ENCODE data around the gene LEF1. TPM values are rescaled to one million over a fixed set of nuclear protein-coding genes. Genes with fewer than 3 reads are reported as not detected.

LEF1 gene
- total and polyA plus RNA-seq, 2 experiments from 2014 or later: 0.50 to 0.73 TPM

DNA sequence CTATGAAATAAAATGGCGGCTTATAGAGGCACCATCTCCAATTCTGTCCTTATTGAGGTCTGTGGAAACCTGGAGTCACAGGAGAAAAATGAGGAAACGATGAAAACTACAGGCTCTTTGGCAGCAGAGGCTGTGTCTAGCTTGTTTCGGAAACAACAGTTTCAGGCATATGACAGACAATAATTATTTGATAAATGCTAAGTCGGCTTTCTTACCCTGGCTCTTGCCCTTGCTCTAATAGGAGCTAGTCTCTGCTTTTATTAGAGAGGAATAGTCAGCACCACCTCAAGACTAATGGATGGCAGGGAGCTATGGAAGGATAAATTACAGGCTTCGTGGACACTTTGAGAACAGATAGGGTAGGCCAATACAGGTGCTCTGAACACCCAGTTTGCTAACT, 154.8 kb downstream of the LEF1 start (continued):
- TF ChIP-seq, protein P1, sequence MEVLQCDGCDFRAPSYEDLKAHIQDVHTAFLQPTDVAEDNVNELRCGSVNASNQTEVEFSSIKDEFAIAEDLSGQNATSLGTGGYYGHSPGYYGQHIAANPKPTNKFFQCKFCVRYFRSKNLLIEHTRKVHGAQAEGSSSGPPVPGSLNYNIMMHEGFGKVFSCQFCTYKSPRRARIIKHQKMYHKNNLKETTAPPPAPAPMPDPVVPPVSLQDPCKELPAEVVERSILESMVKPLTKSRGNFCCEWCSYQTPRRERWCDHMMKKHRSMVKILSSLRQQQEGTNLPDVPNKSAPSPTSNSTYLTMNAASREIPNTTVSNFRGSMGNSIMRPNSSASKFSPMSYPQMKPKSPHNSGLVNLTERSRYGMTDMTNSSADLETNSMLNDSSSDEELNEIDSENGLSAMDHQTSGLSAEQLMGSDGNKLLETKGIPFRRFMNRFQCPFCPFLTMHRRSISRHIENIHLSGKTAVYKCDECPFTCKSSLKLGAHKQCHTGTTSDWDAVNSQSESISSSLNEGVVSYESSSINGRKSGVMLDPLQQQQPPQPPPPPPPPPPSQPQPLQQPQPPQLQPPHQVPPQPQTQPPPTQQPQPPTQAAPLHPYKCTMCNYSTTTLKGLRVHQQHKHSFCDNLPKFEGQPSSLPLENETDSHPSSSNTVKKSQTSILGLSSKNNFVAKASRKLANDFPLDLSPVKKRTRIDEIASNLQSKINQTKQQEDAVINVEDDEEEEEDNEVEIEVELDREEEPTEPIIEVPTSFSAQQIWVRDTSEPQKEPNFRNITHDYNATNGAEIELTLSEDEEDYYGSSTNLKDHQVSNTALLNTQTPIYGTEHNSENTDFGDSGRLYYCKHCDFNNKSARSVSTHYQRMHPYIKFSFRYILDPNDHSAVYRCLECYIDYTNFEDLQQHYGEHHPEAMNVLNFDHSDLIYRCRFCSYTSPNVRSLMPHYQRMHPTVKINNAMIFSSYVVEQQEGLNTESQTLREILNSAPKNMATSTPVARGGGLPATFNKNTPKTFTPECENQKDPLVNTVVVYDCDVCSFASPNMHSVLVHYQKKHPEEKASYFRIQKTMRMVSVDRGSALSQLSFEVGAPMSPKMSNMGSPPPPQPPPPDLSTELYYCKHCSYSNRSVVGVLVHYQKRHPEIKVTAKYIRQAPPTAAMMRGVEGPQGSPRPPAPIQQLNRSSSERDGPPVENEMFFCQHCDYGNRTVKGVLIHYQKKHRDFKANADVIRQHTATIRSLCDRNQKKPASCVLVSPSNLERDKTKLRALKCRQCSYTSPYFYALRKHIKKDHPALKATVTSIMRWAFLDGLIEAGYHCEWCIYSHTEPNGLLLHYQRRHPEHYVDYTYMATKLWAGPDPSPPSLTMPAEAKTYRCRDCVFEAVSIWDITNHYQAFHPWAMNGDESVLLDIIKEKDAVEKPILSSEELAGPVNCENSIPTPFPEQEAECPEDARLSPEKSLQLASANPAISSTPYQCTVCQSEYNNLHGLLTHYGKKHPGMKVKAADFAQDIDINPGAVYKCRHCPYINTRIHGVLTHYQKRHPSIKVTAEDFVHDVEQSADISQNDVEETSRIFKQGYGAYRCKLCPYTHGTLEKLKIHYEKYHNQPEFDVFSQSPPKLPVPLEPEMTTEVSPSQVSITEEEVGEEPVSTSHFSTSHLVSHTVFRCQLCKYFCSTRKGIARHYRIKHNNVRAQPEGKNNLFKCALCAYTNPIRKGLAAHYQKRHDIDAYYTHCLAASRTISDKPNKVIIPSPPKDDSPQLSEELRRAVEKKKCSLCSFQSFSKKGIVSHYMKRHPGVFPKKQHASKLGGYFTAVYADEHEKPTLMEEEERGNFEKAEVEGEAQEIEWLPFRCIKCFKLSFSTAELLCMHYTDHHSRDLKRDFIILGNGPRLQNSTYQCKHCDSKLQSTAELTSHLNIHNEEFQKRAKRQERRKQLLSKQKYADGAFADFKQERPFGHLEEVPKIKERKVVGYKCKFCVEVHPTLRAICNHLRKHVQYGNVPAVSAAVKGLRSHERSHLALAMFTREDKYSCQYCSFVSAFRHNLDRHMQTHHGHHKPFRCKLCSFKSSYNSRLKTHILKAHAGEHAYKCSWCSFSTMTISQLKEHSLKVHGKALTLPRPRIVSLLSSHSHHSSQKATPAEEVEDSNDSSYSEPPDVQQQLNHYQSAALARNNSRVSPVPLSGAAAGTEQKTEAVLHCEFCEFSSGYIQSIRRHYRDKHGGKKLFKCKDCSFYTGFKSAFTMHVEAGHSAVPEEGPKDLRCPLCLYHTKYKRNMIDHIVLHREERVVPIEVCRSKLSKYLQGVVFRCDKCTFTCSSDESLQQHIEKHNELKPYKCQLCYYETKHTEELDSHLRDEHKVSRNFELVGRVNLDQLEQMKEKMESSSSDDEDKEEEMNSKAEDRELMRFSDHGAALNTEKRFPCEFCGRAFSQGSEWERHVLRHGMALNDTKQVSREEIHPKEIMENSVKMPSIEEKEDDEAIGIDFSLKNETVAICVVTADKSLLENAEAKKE (CRISPR knock-in tag; IDR thresholded peaks at IDR 0.05): no peak
- TF ChIP-seq NANOG (IDR thresholded peaks at IDR 0.05; ENCODE audit: borderline replicate concordance): no peak
- TF ChIP-seq, protein P2, sequence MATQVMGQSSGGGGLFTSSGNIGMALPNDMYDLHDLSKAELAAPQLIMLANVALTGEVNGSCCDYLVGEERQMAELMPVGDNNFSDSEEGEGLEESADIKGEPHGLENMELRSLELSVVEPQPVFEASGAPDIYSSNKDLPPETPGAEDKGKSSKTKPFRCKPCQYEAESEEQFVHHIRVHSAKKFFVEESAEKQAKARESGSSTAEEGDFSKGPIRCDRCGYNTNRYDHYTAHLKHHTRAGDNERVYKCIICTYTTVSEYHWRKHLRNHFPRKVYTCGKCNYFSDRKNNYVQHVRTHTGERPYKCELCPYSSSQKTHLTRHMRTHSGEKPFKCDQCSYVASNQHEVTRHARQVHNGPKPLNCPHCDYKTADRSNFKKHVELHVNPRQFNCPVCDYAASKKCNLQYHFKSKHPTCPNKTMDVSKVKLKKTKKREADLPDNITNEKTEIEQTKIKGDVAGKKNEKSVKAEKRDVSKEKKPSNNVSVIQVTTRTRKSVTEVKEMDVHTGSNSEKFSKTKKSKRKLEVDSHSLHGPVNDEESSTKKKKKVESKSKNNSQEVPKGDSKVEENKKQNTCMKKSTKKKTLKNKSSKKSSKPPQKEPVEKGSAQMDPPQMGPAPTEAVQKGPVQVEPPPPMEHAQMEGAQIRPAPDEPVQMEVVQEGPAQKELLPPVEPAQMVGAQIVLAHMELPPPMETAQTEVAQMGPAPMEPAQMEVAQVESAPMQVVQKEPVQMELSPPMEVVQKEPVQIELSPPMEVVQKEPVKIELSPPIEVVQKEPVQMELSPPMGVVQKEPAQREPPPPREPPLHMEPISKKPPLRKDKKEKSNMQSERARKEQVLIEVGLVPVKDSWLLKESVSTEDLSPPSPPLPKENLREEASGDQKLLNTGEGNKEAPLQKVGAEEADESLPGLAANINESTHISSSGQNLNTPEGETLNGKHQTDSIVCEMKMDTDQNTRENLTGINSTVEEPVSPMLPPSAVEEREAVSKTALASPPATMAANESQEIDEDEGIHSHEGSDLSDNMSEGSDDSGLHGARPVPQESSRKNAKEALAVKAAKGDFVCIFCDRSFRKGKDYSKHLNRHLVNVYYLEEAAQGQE (IDR thresholded peaks at IDR 0.05; ENCODE audit: unreplicated experiment): no peak

DNA sequence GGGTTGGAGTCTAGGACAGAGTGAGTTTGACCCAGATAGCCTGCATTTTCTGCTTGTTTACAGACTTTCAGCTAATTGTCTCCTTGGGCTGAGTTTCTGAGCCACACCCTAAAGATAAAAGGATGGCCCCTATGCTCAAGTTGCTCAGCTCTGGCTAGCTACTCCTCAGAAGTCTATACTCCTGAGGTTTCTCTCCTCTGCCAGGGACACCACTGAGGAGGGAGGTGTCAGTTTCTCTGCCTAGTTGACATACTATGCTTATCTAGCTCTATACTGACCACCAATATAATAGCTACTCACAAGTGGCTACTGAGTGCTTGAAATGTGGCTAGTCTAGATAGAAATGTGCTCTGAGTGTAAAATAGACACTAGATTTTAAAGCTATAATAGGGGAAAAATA, 155.4 kb downstream of the LEF1 start:
- no peak overlapping the region for H3K27ac Mint-ChIP-seq
- H3K36me3 ChIP-seq (ENCODE audit: insufficient read depth): peaks cover 28% of the 10 kb centered on the region; the same call in 1 of the 2 replicates
- H3K79me2 ChIP-seq (replicated peaks; ENCODE audit: insufficient read depth): peaks cover 7% of the 10 kb centered on the region; the same call in 1 of the 2 replicates
- H3K4me1 ChIP-seq (ENCODE audit: insufficient read depth): no peaks in the 10 kb centered on the region
- DNase-seq (ENCODE audit: low spot score) (no peak), ATAC-seq (no peak)
- H3K4me1 Mint-ChIP-seq: no peaks in the 10 kb centered on the region
- H3K9me3 Mint-ChIP-seq: peaks cover 2% of the 10 kb centered on the region; the same call in 2 of the 3 replicates
- no peaks in the 10 kb centered on the region for H3K9me2 ChIP-seq (ENCODE audit: insufficient read depth)
- no peak overlapping the region for H3K4me3 Mint-ChIP-seq
- H3K4me2 ChIP-seq: no peak overlapping the region
- no peak overlapping the region for H2AFZ ChIP-seq
- no peak overlapping the region for H3K27ac ChIP-seq (ENCODE audit: low read depth)
- H3K4me3 ChIP-seq: no peak overlapping the region
- no peaks in the 10 kb centered on the region for H3K27me3 ChIP-seq (ENCODE audit: insufficient read depth)
- no peaks in the 10 kb centered on the region for H3F3A ChIP-seq (replicated peaks; ENCODE audit: low read depth)
- peaks cover 5% of the 10 kb centered on the region for H3K27me3 Mint-ChIP-seq (ENCODE audit: insufficient read depth, low read depth, poor library complexity)
- H4K20me1 ChIP-seq (replicated peaks; ENCODE audit: insufficient read depth): no peaks in the 10 kb centered on the region; the same call in 1 of the 2 replicates
- H3K36me3 Mint-ChIP-seq (ENCODE audit: low read depth): peaks cover 65% of the 10 kb centered on the region
- no peak for TF ChIP-seq CTCF (conservative IDR thresholded peaks at IDR 0.05; ENCODE audit: low read depth in 2 of 2)
- no peak for TF ChIP-seq CREB1 (CRISPR knock-in tag; IDR thresholded peaks at IDR 0.05; ENCODE audit: low read depth)
- TF ChIP-seq NANOG (IDR thresholded peaks at IDR 0.05; ENCODE audit: borderline replicate concordance): no peak
- TF ChIP-seq EZH2 (IDR thresholded peaks at IDR 0.05; ENCODE audit: low read depth, unreplicated experiment): no peak

Data from GM23338 (cell line).